ENCODE measurements around the gene SCUBE1.

GRCh38 chr22:43213051-43213450 is 130.1 kb downstream of the SCUBE1 start:
- no peak for TF ChIP-seq CTCF (IDR thresholded peaks at IDR 0.05)
- no peak for TF ChIP-seq POLR2A (IDR thresholded peaks at IDR 0.05)
